ENCODE results near the gene GYS1. TPM values are rescaled to one million over a fixed set of nuclear protein-coding genes. Genes with fewer than 3 reads are reported as not detected.

The GYS1 gene
- total and polyA plus RNA-seq, 10 of the 15 experiments (the other 5 are each of a cell fraction or from before 2014, with no cell fraction given): 3.7 to 62.0 (median 37.3) TPM

DNA sequence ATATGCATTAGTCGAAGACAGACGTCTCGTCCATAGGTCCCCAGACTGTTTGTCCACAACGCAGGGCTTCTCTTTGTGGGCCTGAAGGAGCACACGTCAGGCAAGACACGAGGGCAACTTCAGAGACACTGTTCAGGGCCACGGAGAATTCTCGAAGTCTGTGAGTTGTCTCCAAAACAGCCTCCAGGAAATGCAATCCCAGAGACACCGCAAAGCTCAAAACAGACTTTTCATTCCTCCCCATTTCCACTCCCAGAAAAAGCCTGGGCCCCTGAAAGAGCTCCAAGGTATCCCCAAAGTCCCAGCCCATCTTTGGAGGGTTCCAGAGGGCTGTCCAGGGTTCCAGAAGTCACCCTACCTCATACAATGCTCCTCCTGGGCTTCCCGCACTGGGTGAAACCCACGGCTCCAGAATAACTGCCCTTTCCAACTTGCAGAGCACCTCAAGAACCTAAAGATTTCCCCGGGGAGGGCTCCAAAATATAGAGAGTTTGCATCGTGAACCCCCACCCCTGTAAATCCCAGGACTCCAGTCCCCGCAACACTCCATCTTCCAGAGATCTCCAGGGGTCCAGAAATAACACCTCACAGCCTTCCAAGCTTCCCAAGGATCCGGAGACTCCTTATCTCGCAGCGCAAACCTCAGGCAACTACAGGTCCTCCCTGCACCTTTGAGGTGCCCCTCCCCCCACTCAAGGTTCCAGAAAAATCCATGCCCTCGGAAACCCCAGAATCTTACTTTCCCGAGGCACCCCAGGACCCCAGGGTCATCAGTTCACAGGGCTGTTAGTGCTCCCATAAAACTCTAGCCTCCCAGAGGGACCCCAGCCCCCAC, 28.7 kb downstream of the GYS1 start (continued):
- TF ChIP-seq NRF1 (conservative IDR thresholded peaks at IDR 0.05; ENCODE audit: low read depth, low read length) (no peak), EED (IDR thresholded peaks at IDR 0.05; ENCODE audit: low read depth) (peak; percentile 20; the same call in 1 of the 2 replicates), CBX5 (IDR thresholded peaks at IDR 0.05; ENCODE audit: low read depth) (no peak), LARP7 (IDR thresholded peaks at IDR 0.05) (no peak), E2F4 (IDR thresholded peaks at IDR 0.05; ENCODE audit: low read depth, low read length) (no peak), EZH2 (IDR thresholded peaks at IDR 0.05; ENCODE audit: borderline replicate concordance, control insufficient read depth, low read depth, low read length) (no peak), TCF3 (IDR thresholded peaks at IDR 0.05; ENCODE audit: borderline replicate concordance, insufficient read depth, low read depth, low read length) (no peak)
- TF ChIP-seq, protein P1, sequence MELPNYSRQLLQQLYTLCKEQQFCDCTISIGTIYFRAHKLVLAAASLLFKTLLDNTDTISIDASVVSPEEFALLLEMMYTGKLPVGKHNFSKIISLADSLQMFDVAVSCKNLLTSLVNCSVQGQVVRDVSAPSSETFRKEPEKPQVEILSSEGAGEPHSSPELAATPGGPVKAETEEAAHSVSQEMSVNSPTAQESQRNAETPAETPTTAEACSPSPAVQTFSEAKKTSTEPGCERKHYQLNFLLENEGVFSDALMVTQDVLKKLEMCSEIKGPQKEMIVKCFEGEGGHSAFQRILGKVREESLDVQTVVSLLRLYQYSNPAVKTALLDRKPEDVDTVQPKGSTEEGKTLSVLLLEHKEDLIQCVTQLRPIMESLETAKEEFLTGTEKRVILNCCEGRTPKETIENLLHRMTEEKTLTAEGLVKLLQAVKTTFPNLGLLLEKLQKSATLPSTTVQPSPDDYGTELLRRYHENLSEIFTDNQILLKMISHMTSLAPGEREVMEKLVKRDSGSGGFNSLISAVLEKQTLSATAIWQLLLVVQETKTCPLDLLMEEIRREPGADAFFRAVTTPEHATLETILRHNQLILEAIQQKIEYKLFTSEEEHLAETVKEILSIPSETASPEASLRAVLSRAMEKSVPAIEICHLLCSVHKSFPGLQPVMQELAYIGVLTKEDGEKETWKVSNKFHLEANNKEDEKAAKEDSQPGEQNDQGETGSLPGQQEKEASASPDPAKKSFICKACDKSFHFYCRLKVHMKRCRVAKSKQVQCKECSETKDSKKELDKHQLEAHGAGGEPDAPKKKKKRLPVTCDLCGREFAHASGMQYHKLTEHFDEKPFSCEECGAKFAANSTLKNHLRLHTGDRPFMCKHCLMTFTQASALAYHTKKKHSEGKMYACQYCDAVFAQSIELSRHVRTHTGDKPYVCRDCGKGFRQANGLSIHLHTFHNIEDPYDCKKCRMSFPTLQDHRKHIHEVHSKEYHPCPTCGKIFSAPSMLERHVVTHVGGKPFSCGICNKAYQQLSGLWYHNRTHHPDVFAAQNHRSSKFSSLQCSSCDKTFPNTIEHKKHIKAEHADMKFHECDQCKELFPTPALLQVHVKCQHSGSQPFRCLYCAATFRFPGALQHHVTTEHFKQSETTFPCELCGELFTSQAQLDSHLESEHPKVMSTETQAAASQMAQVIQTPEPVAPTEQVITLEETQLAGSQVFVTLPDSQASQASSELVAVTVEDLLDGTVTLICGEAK (IDR thresholded peaks at IDR 0.05; ENCODE audit: borderline replicate concordance): no peak
- TF ChIP-seq, protein P2, sequence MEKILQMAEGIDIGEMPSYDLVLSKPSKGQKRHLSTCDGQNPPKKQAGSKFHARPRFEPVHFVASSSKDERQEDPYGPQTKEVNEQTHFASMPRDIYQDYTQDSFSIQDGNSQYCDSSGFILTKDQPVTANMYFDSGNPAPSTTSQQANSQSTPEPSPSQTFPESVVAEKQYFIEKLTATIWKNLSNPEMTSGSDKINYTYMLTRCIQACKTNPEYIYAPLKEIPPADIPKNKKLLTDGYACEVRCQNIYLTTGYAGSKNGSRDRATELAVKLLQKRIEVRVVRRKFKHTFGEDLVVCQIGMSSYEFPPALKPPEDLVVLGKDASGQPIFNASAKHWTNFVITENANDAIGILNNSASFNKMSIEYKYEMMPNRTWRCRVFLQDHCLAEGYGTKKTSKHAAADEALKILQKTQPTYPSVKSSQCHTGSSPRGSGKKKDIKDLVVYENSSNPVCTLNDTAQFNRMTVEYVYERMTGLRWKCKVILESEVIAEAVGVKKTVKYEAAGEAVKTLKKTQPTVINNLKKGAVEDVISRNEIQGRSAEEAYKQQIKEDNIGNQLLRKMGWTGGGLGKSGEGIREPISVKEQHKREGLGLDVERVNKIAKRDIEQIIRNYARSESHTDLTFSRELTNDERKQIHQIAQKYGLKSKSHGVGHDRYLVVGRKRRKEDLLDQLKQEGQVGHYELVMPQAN (conservative IDR thresholded peaks at IDR 0.05): peak; percentile 10; the same call in 1 of the 2 replicates

Measured in GM12878 (cell line).